ENCODE measurements around the gene TCOF1. TPM values are rescaled to one million over a fixed set of nuclear protein-coding genes. Genes with fewer than 3 reads are reported as not detected.

Gene TCOF1
- total RNA-seq, 4 donors from 2014 or later, result 32.1 to 64.8 (median 38.7) TPM

GRCh38 chr5:150364004-150364403 lies 6.5 kb downstream of the TCOF1 start:
- 86 to 87% methylated on average over 9 of the region's 9 CpGs for WGBS, 2 donors
- H3K9me3 ChIP-seq, result no peaks in the 10 kb centered on the region
- H3K36me3 ChIP-seq, result peaks cover 4 to 80% (median 35%) of the 10 kb centered on the region in 3 donors
- H3K27me3 ChIP-seq, result no peaks in the 10 kb centered on the region
- TF ChIP-seq EP300 (IDR thresholded peaks at IDR 0.05), result no peak
- TF ChIP-seq CTCF (IDR thresholded peaks at IDR 0.05), result no peak
- TF ChIP-seq POLR2A (IDR thresholded peaks at IDR 0.05), result no peak
- DNase-seq (ENCODE audit: low spot score in 2 of 2), result no peak
- H3K4me3 ChIP-seq, result no peak overlapping the region
- H3K27ac ChIP-seq, result no peak overlapping the region
- peaks cover 0 to 6% (median 2%) of the 10 kb centered on the region in 4 donors for H3K4me1 ChIP-seq

GRCh38 chr5:150368526-150368925 lies 11.0 kb downstream of the TCOF1 start:
- Histone ChIP-seq H3K27me3 (no peaks in the 10 kb centered on the region), H3K27ac (no peak overlapping the region), H3K4me3 (no peak overlapping the region), H3K4me1 (no peaks in the 10 kb centered on the region), H3K36me3 (peaks cover 13 to 96% (median 37%) of the 10 kb centered on the region in 3 donors), H3K9me3 (no peaks in the 10 kb centered on the region)
- 84 to 92% methylated on average over 4 of the region's 4 CpGs for WGBS, 2 donors
- DNase-seq (ENCODE audit: low spot score in 2 of 2), result no peak
- TF ChIP-seq CTCF (IDR thresholded peaks at IDR 0.05) (no peak), POLR2A (IDR thresholded peaks at IDR 0.05) (no peak), EP300 (IDR thresholded peaks at IDR 0.05) (no peak)

- Histone ChIP-seq H3K9me3 (no peaks in the 10 kb centered on the region), H3K36me3 (peaks cover 10 to 100% (median 56%) of the 10 kb centered on the region in 3 donors), H3K4me1 (no peaks in the 10 kb centered on the region), H3K4me3 (no peak overlapping the region), H3K27me3 (no peaks in the 10 kb centered on the region), H3K27ac (no peak overlapping the region)
- 95 to 97% methylated on average over 6 of the region's 6 CpGs for WGBS, 2 donors
- no peak for DNase-seq (ENCODE audit: low spot score in 2 of 2)
- TF ChIP-seq POLR2A (IDR thresholded peaks at IDR 0.05), result no peak
- TF ChIP-seq CTCF (IDR thresholded peaks at IDR 0.05), result no peak
- TF ChIP-seq EP300 (IDR thresholded peaks at IDR 0.05), result no peak
These were observed 15.1 kb downstream of the TCOF1 start for GRCh38 chr5:150372639-150373038.

- H3K4me3 ChIP-seq, result no peak overlapping the region
- no peaks in the 10 kb centered on the region for H3K27me3 ChIP-seq
- no peak for TF ChIP-seq EP300 (IDR thresholded peaks at IDR 0.05)
- H3K36me3 ChIP-seq, result peaks cover 8 to 100% (median 50%) of the 10 kb centered on the region in 3 donors
- WGBS, 2 donors, result 91 to 93% methylated on average over 10 to 11 of the region's 11 CpGs
- DNase-seq (ENCODE audit: low spot score in 2 of 2), result no peak
- H3K4me1 ChIP-seq, result no peaks in the 10 kb centered on the region
- H3K9me3 ChIP-seq, result no peaks in the 10 kb centered on the region
- no peak overlapping the region for H3K27ac ChIP-seq
These were observed 17.2 kb downstream of the TCOF1 start for GRCh38 chr5:150374651-150375050.

- 64 to 68% methylated on average over 10 of the region's 10 CpGs for WGBS, 2 donors
- no peak for DNase-seq (ENCODE audit: low spot score in 2 of 2)
- Histone ChIP-seq H3K36me3 (peaks cover 2 to 100% (median 54%) of the 10 kb centered on the region in 3 donors), H3K4me3 (no peak overlapping the region), H3K27ac (no peak overlapping the region), H3K4me1 (no peaks in the 10 kb centered on the region), H3K27me3 (no peaks in the 10 kb centered on the region), H3K9me3 (no peaks in the 10 kb centered on the region)
- TF ChIP-seq CTCF (IDR thresholded peaks at IDR 0.05) (no peak), POLR2A (IDR thresholded peaks at IDR 0.05) (no peak), EP300 (IDR thresholded peaks at IDR 0.05) (no peak)
These were observed 19.6 kb downstream of the TCOF1 start for GRCh38 chr5:150376799-150377771.

Data from tibial nerve (tissue), 4 donors.